Activated CD4-positive, alpha-beta T cell treated with anti-CD3 and anti-CD28 coated beads, Interleukin-2, amount 50 U/mL, for 16 hours (primary cell): ENCODE data around the gene SND1.
"Not testable (repeated sequence)": the region's sequence is repeated elsewhere in the genome, so short reads cannot be mapped to it uniquely, and the experiment has no call there.

Experiments used
- DNase-seq: peaks from one replicate; pipeline ENCODE4 v3.0.0-alpha.2; 2020

SND1 gene

DNA sequence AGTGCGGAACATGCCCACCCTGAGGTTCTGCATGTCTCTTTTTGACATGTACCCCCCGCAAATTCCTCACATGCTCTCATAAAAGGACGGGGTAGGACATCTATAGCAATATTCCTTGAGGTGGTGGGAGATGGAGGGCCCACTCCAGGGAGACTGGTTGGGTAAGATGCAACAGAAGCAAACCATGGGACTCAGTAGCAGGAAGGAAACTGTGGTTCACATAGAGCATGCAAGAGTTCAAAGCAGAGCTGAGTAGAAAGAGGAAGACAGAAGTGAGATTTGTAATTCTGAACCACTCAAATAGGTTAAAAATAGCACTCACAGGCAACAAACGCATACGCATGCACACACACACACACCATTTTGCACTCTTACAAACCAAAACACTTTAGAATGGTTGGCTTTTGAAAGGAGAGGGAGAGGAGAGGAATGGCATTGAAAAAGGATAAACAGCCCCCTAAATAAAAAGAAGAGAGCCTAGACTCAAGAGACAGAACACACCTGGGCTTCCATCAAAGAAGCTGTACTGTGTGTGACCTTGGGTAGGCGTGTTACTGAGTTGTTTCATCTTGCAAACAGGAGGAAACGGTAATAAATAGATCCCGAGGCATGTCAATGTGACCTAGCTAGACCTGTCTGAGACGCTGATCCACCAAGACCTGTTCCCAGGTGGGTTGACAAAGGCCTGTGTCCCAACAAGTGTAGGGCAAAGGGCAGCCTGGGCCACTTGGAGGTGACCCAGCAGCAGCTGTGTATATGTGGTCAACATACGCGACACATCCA, 456.8 kb downstream of the SND1 start:
- DNase-seq = peak; percentile 68

DNA sequence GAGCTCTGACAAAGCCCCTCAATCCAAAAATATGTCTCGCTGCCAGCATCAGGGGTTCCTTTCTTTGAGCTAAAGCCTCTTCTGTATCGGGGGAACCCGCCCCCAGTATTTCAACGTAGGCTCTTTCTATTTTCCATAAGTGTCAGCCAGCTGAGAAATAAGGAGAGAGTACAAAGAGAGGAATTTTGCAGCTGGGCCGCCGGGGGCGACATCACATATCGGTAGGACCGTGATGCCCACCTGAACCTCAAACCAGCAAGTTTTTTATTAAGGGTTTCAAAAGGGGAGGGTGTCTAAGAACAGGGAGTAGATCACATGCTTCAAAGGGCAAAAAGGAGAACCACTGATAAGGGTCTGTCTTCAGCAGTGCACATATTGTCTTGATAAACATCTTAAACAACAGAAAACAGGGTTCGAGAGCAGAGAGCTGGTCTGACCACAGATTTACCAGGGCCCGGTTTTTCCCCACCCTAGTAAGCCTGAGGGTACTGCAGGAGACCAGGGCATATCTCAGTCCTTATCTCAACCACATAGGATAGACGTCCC, 457.5 kb downstream of the SND1 start:
- not testable (repeated sequence) for DNase-seq

DNA sequence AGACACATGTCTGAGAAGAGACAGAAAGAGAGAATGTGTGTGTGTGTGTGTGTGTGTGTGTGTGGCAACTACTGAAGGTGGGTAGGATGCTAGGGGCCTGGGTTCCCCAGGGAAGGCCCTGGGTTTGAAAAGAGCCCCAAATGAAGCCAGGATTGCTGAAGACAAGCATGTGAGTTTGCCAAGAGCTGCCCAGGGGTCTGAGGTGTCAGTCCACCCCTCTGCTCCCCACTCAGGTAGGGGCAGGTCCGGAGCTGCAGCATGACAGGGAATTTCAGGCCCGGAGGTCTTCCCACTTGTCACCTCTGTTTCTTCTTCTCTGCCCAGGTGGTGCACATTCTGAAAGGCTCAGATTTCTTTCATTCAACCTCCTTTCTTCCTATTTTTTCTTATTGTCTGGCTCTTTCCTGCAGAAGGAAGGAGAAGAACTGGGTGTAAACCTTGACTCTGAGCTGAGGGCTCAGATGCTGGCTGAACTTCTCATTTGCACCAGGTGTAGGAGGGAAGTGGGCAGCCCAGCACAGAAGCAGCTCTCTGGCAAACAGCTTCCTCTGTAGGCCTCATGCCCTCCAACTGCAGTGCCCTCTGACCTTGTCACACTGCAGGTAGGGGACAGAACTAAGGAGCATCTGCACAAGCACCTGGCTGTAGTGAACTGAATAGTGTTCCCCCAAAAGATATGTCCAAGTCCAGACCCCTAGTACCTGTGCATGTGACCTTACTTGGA, 458.8 kb downstream of the SND1 start:
- DNase-seq = no peak

DNA sequence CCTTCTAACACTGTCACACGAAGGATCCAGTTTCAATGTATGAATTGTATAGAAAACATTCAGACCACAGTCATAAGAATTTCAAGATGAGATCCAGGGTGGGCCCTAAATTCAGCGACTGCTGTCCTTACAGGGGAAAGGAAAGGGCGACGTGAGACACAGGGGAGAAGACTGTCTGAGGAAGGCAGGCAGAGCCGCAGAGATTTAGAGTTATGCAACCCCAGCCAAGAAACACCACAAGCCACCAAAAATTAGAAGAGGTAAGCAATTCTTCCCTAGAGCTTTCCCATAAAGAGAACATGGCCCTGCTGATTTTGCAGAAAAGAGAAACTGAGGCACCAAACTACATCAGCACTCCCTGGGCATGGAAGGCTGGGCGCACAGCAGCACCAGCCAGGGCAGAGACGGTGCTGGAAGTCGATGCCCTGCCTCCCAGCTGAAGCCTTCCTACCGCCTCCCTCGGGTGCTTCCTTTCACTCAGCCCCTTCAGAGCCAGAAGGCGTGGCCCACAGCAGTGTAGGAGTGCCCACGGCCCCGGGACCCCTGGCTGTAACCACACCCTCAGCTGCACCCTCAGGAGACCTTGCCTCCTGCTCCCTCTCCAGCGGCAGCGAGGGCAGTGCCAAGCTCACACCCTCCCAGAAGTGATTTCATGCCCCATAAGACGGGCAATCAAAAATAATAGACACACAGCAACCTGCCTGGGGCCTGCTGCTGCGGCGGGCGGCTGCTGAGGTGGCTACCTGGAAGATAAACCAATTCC, 460.2 kb downstream of the SND1 start:
- no peak for DNase-seq

DNA sequence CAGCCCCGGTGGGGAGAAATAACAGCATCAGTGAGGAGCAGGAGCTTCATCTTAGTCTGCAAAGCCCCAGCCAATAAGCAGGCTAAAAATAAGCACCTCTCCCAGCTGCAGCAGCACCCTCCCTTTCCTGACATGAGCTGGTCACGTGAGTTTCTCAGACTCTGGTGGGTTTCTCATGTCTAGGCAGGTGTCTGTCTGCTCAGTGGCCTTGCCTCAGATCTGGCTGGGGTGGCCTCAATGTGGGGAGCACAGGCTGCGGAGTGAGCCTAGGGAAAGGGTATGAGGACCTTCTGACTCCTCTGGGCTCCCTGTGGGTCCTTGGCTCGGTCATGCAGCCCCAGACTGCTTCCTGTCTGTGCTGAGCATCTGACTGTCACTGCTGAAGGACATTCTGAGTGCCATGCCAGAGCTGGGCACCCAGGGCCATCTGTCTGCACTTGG, 460.8 kb downstream of the SND1 start:
- no peak for DNase-seq

DNA sequence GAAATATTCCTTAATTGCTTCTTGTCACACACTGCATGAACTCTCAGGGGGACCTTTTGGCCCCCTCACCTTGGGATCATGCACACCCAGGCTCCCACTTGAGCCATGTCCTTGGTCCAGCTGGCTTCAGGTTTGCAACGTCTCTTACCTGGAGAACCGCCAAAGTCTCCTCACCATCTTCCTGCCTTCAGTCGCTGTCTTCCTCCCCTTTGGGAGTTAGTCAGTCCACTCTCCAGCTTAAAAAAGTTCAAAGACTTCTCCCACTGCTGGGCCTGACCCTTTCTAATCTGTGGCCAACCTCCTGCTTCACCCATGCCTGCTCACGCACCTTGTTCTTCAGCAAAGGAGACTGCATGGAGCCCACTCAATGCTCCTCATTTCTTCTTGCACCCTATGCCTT, 461.8 kb downstream of the SND1 start:
- DNase-seq = no peak

DNA sequence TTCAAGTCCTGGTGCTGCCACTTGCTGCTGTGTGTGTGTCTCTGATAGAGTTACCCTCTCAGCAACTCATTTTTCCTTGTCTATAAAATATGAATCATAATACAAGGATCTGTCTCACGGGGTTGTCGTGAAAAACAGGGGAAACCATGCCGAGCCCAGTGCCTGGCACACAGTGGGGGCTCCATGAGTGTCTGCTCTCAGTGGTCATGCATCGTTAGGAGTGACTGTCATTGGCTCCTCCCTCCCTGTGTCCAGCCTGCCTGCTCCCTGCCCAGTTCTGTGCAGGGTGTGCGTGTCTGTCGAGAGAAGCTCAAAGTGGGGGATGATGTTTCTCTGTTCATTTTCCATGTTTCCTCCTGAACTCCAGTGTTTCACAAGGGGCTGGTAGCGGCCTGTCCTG, 462.8 kb downstream of the SND1 start:
- DNase-seq = no peak

DNA sequence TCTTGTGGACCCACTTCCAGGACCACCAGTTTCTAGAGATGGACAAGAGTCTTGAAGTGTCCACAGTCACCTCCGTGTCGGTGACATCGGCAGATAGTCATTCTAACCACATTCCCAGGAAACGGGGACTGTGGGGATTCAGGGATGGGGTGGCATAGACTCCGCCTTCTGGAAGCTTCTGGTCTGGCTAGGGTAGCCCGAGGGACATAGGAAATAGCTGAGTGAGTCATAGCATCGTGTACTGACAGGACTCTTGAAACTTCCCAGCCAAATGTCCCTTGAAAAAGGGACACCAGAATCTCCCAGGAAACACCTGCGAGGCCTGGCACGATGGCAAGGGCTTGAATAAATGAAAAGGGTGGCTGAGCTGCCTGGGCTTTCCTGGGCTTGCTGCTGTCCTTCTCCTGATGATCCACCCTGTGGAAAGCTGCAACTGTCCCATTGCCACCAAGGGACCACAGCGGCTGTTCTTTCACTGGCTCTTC, 463.4 kb downstream of the SND1 start:
- no peak for DNase-seq

DNA sequence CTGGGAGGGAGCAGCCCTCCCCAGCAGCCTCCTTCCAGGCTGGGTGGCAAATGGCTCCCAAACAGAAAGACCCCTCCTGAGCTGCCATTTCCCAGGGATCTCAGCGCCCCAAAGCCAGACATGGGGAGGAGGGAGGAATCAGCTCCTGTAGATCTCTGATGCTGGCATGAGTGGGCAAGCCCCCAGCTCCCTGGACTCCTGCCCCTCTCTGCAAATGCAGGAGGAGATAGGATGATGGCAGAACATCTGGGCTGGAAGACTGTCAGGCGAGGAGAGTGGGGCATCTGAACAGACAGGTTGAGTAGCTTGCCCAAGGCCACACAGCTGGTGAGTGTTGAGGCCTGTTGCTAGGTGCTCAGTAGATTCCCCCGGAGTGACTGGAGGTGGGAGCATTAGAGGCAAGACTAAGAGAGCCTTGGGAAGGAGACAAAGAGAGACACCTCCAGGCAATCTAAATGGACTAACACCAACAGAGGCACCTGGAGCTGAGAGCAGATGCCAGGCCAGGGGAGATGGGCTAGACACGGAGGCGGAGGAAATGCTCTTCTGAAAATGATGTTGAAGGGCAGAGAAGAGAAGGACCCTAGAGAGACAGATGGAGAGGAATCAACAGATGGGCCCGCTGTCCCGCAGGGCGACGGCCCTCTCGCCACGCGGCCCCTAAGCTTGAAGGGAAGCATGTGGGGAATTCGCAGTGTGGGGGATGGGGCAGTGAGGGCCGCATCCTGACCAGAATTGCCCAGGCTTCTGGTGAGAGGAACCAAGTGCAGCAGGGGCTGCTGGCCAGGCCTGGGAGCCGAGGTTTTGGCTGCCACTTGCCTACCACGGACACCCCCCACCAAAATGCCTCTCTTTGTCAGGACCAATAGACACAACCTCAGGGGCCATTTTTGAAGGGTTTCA, 464.1 kb downstream of the SND1 start:
- no peak for DNase-seq

DNA sequence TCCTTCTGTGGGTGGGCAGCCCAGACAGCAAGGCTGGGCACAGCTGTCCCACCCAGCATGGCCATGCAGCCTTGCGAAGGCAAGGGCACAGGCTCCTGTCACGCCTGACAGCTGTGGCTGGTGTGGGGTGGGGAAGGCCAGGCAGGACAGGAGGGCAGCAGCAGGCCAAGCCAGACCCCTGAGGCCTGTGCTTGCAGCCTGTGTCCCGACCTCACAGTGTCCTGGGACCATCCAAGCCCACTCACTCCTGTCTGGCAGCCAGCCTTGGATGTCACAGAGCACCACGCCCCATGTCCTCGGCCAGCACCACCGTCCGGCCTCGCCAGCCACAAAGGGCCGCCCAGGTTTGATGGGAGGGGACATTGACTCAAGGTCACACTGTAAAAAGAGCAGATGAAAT, 464.7 kb downstream of the SND1 start:
- no peak for DNase-seq

DNA sequence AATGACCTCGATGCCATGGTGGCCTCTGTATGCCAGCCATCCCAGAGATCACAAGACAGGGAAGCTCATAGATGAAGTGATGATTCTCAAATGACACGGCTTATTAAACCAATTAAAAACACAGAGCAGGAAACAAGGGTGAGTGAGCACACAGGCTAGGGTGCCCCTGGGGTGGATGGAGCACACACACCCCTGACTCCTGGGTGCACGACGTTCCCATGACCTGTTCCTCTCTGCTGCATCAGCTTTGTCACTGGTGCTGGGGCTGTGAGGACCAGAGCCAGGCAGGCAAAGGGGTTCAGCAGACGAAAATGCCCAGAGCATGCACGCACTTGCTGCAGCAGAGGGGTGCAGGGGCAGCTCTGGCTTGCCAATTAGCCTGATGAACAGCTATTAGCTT, 465.7 kb downstream of the SND1 start:
- no peak for DNase-seq

DNA sequence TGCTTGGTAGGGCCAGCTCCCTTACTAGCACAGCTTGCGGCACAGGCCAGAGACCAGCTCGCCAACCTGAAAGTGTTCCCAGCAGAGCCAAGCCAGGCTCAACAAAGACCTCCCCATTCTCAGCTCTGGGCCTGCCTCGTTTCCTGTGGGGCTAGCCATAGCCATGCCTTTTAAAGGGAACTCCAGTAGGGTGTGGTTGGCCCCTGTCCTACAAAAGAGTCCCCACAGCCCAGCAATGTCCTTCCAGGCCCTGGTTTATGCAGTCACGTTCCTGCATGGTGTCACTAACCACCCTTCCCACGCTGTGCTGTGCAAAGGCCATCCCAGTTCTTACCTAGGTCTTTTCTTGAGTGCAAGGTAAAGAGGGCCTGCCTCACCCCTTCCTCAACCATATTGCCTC, 467.0 kb downstream of the SND1 start:
- no peak for DNase-seq

DNA sequence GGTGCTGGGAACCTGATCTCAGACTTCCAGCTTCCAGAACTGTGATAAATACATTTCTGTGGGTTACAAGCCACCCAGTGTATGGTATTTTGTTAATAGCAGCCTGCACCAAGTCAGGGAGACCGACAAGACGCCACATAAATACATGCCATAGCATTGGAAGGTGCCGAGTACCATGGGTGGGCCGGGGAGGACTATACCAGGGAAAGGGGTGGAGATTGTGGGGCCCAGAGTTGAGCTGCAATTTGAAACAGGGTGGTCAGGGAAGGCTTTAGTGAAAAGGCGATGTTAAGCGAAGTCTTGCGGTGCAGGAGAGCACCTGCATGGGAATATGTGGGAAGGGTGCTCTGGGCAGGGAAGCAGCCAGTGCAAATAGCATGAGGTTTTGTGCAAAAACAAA, 468.1 kb downstream of the SND1 start:
- no peak for DNase-seq

DNA sequence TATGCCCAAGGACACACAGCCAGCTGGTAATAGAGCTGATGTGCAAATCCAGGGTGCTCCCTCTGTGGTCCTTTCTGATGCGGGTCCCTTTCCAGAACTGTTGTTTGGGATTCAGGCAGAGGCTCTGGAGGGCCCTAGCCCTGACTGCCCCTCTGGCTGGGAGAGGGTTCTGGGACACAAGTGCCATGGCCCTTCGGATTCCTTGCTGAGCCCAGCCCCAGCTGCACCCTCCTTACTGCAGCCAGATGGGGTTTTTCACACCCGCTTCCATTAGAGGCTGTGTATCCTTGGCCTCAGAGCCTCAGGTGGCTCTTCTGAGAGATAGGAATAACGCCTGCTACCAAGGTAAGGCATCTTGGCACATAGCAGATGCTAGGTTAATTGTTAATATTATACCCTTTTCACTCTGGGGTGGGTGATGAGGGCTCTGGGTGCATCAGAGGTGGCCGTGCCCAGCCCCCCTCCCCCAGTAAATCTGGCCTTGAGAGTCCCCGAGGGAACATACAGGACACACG, 469.0 kb downstream of the SND1 start:
- no peak for DNase-seq

DNA sequence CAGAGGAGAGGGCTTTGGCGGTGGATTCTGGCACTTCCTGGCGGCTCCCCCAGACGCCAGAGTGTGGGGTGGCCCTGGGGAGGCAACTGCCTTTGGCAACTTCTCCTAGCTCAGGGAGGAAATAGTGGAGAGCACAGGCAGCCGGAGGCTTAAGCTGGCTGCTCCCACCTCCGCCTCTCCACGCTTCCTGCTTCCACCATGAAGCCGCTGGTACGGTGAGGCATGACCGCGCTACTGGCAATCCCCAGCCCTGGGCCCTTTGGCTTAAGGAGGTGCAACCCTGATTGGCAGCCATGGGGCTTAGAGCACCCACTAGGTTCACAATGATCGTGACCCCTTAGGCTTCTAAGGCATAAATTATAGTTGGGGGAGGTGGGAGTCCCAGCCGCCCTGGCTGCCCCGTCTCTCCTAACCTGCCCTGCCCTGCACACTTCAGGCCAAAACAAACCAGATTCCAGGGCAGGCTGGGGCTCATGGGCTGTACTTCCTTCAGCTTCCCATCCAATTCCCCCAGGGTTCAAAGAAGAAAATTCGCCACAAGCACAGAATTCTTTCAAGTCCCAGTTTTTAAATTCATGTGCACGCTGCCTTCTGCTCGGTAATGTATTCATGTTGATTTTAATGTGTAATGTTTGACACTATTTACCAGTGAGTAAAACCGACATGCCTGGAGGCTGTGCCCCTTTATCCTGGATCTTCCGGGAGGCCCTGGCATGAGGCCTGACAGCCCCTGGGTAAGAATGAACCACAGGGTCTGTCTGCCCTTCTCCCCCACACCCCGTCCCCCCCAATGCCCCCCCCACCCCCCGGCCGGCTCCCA, 469.9 kb downstream of the SND1 start:
- DNase-seq = no peak

DNA sequence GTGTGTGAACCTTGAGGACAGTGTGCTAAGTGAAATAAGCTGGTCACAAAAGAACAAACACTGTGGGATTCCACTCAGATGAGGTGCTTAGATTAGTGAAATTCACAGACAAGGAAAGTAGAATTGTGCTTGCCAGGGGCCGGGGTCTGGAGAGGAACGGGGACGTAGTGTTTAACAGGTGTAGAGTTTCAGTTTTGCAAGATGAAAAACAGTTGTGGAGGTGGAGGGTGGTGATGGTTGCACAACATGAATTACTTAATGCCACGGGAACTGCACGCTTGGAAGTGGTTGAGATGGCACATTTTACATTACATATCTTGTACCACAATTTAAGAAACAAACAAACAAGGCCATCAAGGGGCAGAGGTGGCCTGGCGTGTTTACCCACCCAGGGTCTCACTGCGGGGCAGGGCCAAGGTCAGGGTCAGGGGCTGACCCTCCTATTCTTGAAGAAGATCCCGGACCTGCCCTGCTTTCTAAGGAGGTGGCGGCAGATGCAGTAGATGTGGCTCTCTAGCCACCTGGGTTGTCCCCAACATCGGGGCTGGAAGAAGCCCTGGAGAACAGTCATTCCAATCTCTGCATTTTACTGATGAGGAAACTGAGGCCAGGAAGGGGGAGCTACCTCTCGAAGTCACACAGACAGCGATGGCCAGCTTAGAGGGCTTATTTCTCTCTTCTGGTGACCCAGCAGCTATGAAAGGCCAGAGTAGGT, 470.7 kb downstream of the SND1 start:
- no peak for DNase-seq

DNA sequence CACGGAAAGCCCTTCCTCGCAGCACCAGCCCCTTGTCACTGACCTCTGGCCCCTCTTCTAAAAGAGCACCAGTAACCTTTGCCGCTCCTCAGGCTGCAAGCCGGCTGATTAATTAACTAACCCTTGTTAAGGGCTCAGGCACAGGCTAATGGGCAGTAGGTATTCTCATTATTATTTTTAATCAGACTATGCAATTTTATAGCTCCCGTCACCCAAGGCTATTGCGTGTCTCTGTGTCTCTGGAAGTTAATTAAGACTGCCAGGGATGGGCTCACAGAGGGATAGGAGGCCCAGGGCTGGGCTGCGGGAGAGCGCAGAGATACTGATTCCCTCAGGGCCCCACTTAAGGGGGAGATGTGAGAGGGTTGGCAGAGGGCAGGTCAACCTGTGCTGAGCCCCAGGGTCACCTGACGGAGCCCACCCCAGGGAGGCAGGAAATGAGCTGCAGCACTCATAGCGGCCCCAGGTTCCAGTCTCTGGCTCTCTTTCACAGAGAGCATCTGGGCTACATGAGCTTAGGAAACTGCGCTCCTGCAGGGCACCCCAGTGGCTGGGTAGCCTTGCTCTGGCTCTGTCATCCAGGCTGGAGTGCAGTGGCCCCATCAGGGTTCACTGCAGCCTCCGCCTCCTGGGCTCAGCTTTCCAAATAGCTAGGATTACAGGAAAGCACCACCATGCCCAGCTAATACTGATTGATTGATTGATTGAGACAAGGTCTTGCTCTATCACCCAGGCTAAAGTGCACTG, 471.5 kb downstream of the SND1 start:
- no peak for DNase-seq

DNA sequence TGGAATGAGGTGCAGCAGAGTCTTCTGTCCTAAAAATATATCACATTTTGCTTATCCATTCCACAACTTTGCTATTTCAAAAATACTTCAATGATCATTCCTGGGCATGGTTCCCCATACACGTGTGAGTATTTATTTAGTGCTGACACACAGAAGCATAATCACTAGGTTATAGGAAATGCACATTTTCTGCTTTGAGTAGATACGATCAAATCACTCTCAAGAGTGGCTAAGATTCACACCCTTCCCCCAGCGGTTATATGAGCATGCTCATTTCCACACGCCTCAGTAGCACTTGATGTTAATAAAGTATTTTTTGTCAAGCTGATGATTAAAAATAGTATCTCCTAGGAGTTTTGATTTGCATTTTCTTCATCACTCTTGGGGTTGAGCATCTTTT, 472.8 kb downstream of the SND1 start:
- peak; percentile 23 for DNase-seq

DNA sequence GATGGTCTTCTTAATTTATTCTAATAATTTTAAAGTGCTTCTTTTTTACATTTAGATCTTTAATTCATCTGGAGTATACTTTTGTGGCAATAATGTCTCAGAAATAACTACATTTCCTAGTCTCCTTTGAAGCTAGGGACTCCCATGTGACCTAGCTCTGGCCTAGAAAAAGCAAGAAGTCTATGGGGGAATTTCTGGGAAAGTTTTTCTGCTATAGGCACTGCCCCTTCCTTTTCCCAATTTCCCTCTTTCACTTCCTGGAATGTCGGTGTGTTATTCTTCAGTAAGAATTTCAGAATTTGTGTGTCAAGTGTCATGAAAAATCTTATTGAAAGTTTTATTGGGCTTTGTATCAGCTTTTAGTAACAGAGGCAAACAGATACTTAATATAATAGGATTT, 473.8 kb downstream of the SND1 start:
- no peak for DNase-seq

DNA sequence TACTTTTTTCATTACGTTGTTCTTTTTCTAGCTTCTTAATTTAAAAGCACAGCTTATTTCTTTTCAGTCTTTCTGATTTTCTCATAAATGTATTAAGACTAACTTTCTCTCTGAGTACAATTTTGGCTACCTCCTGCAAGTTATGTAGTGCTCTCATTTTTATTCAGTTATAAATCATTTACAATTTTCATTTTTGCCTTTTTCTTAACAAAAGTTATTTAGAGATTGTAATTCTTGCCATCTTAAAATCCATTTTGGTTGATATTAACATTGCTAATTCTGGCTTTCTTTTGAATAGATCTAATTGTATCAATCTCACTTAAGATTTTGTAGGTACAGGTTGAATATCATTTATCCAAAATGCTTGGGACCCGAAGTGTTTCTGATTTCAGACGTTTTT, 476.4 kb downstream of the SND1 start:
- no peak for DNase-seq
